Endodermal cell (in vitro differentiated cells): ENCODE results near the gene ZNF14. TPM values are rescaled to one million over a fixed set of nuclear protein-coding genes. Genes with fewer than 3 reads are reported as not detected.
"Not testable (repeated sequence)": the region's sequence is repeated elsewhere in the genome, so short reads cannot be mapped to it uniquely, and the experiment has no call there.

ENCODE experiments used
- DNase-seq: peaks from one replicate; pipeline ENCODE4 v3.0.0-alpha.2; 2017
- H3K27ac ChIP-seq: 2 replicates; pipeline ENCODE4 v1.5.1; 2013; ENCODE audit warnings: mild to moderate bottlenecking, low read depth, low read length, moderate library complexity
- H3K27me3 ChIP-seq: 2 replicates; pipeline ENCODE4 v1.6.1; 2013; ENCODE audit warnings: mild to moderate bottlenecking, low read length, moderate library complexity; ENCODE audit not compliant: insufficient read depth, control insufficient read depth, poor library complexity, severe bottlenecking
- H3K36me3 ChIP-seq: 2 replicates; pipeline ENCODE4 v1.7.0; 2013; ENCODE audit warnings: mild to moderate bottlenecking, low read length, moderate library complexity; ENCODE audit not compliant: control insufficient read depth, insufficient read depth
- H3K4me1 ChIP-seq: one replicate; pipeline ENCODE4 v1.7.0; 2013; ENCODE audit warnings: low read length; ENCODE audit not compliant: control insufficient read depth, insufficient read depth
- H3K4me3 ChIP-seq: 2 replicates; pipeline ENCODE4 v1.5.1; 2013; ENCODE audit warnings: mild to moderate bottlenecking, low read length, moderate library complexity
- H3K9ac ChIP-seq: 2 replicates; pipeline ENCODE4 v1.6.1; 2013; ENCODE audit warnings: mild to moderate bottlenecking, low read length, moderate library complexity; ENCODE audit not compliant: poor library complexity, severe bottlenecking; ENCODE audit errors: extremely low read depth
- H3K9me3 ChIP-seq: 2 replicates; pipeline ENCODE4 v1.6.1; 2013; ENCODE audit warnings: mild to moderate bottlenecking, low read length, moderate library complexity; ENCODE audit not compliant: control insufficient read depth
- H3K27ac Mint-ChIP-seq: 2 replicates; pipeline ENCODE4 v1.8.0; 2020; ENCODE audit warnings: mixed read lengths
- H3K27me3 Mint-ChIP-seq: 2 replicates; pipeline ENCODE4 v1.8.0; 2021; ENCODE audit warnings: mild to moderate bottlenecking, mixed read lengths; ENCODE audit not compliant: insufficient read depth
- H3K36me3 Mint-ChIP-seq: 2 replicates; pipeline ENCODE4 v1.8.0; 2020; ENCODE audit warnings: low read depth, mixed read lengths
- H3K4me1 Mint-ChIP-seq: 2 replicates; pipeline ENCODE4 v1.8.0; 2020; ENCODE audit warnings: mixed read lengths
- H3K4me3 Mint-ChIP-seq: 2 replicates; pipeline ENCODE4 v1.8.0; 2020; ENCODE audit warnings: mild to moderate bottlenecking, moderate library complexity, mixed read lengths
- H3K9me3 Mint-ChIP-seq: 2 replicates; pipeline ENCODE4 v1.8.0; 2020; ENCODE audit warnings: mild to moderate bottlenecking, mixed read lengths
- WGBS, 2 experiments: methylation state at CpG; one replicate each; pipeline versions ENCODE4 v1.1.5 to v1.1.7; 2013; ENCODE audit warnings: missing lambda C conversion rate in 2 of 2, mixed read lengths in 1 of 2; ENCODE audit not compliant: insufficient coverage in 1 of 2, insufficient read length in 1 of 2; 5-methylcytosine and 5-hydroxymethylcytosine counted together
- total RNA-seq, 2 donors: library from RNA; stranded (reverse); fragmentation: NEBNext Ultra II Directional in 1 of 2; extraction: Animal tissue kit (Norgen Biotek cat#: 25700) in 1 of 2; gene quantifications; 2 replicates in 1 of 2; 3 replicates in 1 of 2; pipeline ENCODE4 v1.2.1, GENCODE V29; 2021
- TF ChIP-seq, protein P1 (sequence below): fragments of 200-600 bp; sonication (generic); conservative IDR thresholded peaks from 2 replicates; pipeline ENCODE4 v1.5.0; 2021; ENCODE audit warnings: antibody characterized with exemption, mild to moderate bottlenecking

The ZNF14 gene
- total RNA-seq, 2 donors from 2014 or later, result 7.8 to 8.7 TPM

DNA sequence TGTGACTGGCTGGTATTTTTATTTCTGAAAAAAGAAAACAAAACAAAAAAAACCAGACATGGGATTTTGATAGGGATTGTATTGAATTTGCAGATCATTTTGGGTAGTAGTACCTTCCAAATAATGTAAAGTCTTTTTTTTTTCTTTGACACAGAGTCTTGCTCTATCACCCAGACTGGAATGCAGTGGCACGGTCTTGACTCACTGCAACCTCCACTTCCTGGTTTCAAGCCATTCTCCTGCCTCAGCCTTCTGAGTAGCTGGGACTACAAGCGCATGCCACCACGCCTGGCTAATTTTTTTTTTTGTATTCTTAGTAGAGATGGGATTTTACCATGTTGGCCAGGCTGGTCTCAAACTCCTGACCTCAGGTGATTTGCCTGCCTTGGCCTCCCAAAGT, 60.1 kb downstream of the ZNF14 start:
- no peaks in the 10 kb centered on the region for H3K27me3 ChIP-seq
- H3K4me1 Mint-ChIP-seq, result peaks cover 17% of the 10 kb centered on the region
- WGBS, 2 experiments, result 100% methylated on average over 2 to 3 of the region's 3 CpGs
- peaks cover 58% of the 10 kb centered on the region for H3K36me3 ChIP-seq
- H3K27me3 Mint-ChIP-seq, result no peaks in the 10 kb centered on the region
- no peaks in the 10 kb centered on the region for H3K4me1 ChIP-seq
- no peak for DNase-seq
- H3K27ac Mint-ChIP-seq, result no peak overlapping the region
- peaks cover 73% of the 10 kb centered on the region for H3K36me3 Mint-ChIP-seq
- no peak overlapping the region for H3K9ac ChIP-seq
- peaks cover 66% of the 10 kb centered on the region for H3K9me3 ChIP-seq
- peak overlapping the region; percentile 40 for H3K4me3 ChIP-seq
- peaks cover 51% of the 10 kb centered on the region for H3K9me3 Mint-ChIP-seq
- TF ChIP-seq, protein P1, sequence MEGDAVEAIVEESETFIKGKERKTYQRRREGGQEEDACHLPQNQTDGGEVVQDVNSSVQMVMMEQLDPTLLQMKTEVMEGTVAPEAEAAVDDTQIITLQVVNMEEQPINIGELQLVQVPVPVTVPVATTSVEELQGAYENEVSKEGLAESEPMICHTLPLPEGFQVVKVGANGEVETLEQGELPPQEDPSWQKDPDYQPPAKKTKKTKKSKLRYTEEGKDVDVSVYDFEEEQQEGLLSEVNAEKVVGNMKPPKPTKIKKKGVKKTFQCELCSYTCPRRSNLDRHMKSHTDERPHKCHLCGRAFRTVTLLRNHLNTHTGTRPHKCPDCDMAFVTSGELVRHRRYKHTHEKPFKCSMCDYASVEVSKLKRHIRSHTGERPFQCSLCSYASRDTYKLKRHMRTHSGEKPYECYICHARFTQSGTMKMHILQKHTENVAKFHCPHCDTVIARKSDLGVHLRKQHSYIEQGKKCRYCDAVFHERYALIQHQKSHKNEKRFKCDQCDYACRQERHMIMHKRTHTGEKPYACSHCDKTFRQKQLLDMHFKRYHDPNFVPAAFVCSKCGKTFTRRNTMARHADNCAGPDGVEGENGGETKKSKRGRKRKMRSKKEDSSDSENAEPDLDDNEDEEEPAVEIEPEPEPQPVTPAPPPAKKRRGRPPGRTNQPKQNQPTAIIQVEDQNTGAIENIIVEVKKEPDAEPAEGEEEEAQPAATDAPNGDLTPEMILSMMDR, result no peak
- H3K4me3 Mint-ChIP-seq, result no peak overlapping the region
- no peak overlapping the region for H3K27ac ChIP-seq

DNA sequence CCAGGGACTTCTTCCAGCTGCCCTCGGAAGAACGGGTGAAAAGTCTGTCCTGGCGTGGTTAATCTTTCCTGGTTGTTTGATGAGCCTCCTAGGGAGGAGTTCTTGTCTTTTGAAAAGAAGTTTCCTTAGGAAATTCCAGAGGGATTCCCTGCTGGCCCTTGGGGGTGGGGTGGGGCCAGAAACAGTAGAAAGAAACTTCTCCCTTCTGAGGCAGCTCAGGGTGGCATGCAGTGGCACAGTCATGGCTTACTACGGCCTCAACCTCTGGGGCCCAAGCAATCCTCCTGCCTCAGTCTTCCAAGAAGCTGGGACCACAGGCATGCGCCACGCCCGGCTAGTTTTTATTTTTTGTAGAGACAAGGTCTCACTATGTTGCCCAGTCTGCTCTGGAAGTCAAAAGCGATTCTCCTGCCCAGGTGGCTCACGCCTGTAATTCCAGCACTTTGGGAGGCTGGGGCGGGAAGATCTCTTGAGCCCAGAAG, 62.8 kb downstream of the ZNF14 start:
- peaks cover 28% of the 10 kb centered on the region for H3K9me3 Mint-ChIP-seq
- TF ChIP-seq, protein P1, result no peak
- peak; percentile 84 for DNase-seq
- H3K36me3 Mint-ChIP-seq, result peaks cover 46% of the 10 kb centered on the region
- Histone ChIP-seq H3K27me3 (no peaks in the 10 kb centered on the region), H3K9me3 (peaks cover 41% of the 10 kb centered on the region), H3K27ac (no peak overlapping the region), H3K9ac (peak overlapping the region; percentile 93), H3K4me3 (peak overlapping the region; percentile 96), H3K4me1 (no peaks in the 10 kb centered on the region), H3K36me3 (peaks cover 32% of the 10 kb centered on the region)
- H3K4me1 Mint-ChIP-seq, result peaks cover 17% of the 10 kb centered on the region
- peak overlapping the region; percentile 95 for H3K27ac Mint-ChIP-seq
- H3K4me3 Mint-ChIP-seq, result peak overlapping the region; percentile 85
- no peaks in the 10 kb centered on the region for H3K27me3 Mint-ChIP-seq
- 45 to 56% methylated on average over 9 to 10 of the region's 10 CpGs for WGBS, 2 experiments

DNA sequence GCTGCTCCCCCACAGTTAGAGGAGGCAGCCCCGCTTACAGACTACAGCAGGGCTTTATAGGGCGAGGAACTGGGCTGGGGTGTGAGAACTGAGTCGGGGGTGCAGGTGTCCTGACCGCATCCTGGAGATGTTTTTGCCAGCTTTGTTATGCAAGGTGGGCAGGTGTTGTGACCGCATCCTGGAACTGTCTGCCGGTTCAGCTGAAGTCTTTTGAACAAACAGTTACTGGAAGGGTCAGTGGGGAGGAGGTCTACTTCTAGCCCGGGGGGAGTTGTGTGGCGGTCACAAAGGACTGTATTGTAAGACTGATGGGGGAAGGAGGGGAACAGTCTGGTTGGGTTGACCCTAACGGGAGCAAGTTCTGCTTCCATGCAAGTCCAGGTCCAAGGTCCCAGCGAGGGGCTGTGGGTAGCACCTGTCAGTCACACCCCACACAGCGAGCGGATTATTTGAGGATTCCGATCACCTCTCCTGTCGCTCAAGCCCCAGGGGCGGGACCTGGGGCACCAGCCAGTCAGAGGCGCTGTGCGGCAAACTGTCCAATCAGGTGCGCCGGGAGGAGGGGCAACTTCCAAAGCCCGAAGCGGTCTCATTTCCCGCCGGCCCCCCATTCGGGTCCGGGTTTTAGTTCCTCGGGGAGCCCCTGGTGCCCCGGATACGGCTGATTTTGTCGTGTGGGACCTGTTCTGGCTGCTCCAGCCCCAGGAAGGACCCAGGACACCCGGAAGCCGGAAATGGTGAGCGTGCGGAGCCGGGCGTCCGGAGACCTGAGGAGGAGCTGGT, 64.5 kb downstream of the ZNF14 start, which contains the start of gene ZNF101:
Gene ZNF101 (plus strand): TSS at position 610 of the 783 bp plus-strand sequence. CDS start 125 bp downstream, at position 735.
- peak within 1 kb of the TSS; percentile 85 for H3K4me3 Mint-ChIP-seq
- H3K36me3 Mint-ChIP-seq, result peaks cover 30% of the 10 kb centered on the region

DNA sequence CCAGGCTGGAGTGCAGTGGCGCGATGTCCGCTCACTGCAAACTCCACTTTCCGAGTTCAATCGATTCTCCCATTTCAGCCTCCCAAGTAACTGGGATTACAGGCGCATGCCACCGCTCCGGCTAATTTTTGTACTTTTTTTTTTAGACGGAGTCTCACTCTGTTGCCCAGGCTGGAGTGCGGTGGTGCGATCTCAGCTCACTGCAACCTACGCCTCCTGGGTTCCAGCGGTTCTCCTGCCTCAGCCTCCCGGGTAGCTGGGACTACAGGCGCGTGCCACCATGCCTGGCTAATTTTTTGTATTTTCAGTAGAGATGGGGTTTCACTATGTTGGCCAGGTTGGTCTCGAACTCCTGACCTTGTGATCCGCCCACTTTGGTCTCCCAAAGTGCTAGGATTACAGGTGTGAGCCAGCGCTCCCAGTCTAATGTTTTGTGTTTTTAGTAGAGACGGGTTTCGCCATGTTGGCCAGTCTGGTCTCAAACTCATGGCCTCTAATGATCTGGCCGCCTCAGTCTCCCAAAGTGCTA, 67.4 kb downstream of the ZNF14 start:
- H3K4me3 ChIP-seq, H3K27me3 ChIP-seq, H3K9me3 Mint-ChIP-seq, H3K27ac Mint-ChIP-seq, H3K27ac ChIP-seq, H3K36me3 ChIP-seq, H3K9ac ChIP-seq, H3K27me3 Mint-ChIP-seq, H3K4me1 ChIP-seq, H3K9me3 ChIP-seq, DNase-seq, H3K4me3 Mint-ChIP-seq: not testable (repeated sequence)
- Mint-ChIP-seq H3K36me3 (peaks cover 16% of the 10 kb centered on the region), H3K4me1 (peaks cover 32% of the 10 kb centered on the region)
- WGBS, 2 experiments, result 94 to 97% methylated on average over 21 of the region's 22 CpGs

More for the DNA sequence above, 64.5 kb downstream of the ZNF14 start, which contains the start of gene ZNF101:
- Histone ChIP-seq H3K27ac (no peak within 1 kb of the TSS), H3K9ac (peak within 1 kb of the TSS; percentile 93), H3K27me3 (no peaks in the 10 kb centered on the region), H3K36me3 (peaks cover 18% of the 10 kb centered on the region), H3K9me3 (peaks cover 27% of the 10 kb centered on the region), H3K4me3 (peak within 1 kb of the TSS; percentile 96), H3K4me1 (no peaks in the 10 kb centered on the region)
- DNase-seq, result peak; percentile 98
- Mint-ChIP-seq H3K27me3 (no peaks in the 10 kb centered on the region), H3K4me1 (peaks cover 17% of the 10 kb centered on the region), H3K27ac (peak within 1 kb of the TSS; percentile 95), H3K9me3 (peaks cover 23% of the 10 kb centered on the region)
- 0 to 6% methylated on average over 8 to 36 of the region's 36 CpGs for WGBS, 2 experiments
- TF ChIP-seq, protein P1, result no peak
